Nucleus accumbens (tissue), 56 donors: ENCODE results near the gene NUAK1.

ENCODE experiments used
- DNase-seq, 56 donors: peaks; one replicate each; lab custom pipeline; 2025; lab: John Stamatoyannopoulos, UW

The NUAK1 gene

DNA sequence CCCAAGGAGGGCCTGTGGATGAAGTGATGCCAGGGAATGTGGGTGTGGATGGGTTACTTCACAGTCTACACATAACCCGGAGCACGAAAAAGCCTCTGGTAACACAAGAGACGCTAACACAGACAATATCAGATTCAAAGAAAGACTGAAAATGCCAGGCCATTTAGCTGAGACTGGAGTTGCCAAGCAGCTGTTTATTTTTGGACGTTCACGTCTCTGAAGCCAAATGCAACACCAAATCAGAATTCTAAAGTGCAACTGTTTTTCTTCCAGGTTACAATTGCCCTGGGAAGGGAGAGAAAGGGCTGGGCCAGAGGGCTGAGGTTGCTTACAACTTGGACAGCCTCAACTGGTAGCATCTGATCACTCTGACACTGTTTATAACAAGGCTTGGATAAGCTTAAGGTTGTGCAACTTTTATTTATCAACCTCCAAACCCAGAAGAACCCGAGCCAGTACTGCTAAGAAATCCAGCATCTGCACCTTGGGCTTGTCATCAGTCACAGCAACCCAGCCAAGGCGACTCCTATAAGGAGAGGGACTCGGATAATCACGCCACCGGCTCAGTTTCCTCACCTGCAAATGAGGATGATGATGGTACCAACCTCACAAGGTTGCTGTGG, 24.8 kb downstream of the NUAK1 start:
- peak in 2 of 56 donors; percentile 21 to 30 for DNase-seq

DNA sequence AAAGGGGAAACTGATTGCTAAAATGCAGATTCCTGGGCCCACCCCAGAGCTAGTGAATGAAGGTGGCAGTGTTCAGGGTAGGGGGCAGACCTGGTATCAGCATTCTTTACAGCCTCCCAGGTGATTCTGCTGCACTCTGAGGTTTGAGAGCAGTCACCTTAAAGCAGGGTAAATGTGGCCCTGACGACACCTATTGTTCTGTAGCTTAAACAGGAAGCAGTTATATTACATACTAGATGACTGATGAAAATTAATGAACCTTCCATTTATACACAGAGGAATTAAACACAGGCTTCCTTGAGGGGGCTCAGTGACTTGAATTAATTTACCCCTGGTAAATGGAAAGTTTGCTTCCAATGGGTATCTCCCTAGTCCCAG, 25.3 kb downstream of the NUAK1 start:
- DNase-seq = no peak

DNA sequence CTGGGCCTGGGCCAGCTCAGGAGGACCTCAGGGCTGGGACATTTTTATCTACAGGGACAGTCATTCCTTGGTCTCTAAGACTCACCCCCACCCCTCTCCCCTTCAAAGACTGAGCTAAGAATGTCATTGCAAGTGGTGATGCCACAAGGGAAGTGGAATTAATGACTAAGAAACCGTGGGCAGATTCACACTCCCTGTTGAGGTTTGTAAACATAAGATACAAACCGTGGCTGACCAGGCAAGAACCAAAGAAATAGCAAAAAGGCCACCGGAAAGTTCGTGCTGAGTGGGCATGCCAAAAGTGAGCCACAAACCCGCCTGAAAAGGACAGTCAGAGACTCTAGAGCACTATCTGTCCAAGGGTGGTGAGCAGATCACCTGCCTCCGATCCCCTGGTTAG, 25.7 kb downstream of the NUAK1 start:
- no peak for DNase-seq

DNA sequence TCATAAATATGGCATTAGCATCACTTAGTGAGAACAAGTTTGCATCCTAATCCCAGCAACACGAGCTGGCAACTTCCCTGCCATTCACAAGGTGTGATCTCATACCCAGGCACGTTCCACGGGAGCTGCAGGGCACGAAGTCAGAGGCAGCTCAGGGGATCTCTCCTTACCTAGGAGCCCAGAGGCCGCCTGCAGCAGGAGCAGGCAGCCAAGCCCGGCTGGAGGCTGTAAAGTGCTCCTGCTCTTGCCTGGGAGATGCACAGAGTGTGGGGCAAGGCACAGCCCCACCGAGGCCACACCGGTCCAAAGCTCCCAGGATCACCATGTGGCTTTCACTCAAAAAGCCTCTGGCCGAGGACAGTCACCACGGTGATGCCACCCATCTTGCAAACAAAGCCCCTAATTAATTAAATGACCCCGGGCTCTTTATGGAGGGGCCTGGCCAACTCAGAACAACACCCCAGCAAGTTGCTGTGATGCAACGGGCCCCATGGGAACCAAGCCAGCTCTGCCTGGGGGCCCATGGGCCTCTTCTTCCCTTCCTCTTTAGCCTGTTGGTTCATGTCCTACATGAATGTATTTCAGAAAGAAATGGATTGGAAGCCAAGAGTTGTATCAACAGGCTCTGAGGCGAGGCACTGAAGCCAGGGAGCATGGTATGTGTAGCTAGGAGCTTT, 26.5 kb downstream of the NUAK1 start:
- peak in 9 of 56 donors; percentile 7 to 68 (median 34) for DNase-seq

DNA sequence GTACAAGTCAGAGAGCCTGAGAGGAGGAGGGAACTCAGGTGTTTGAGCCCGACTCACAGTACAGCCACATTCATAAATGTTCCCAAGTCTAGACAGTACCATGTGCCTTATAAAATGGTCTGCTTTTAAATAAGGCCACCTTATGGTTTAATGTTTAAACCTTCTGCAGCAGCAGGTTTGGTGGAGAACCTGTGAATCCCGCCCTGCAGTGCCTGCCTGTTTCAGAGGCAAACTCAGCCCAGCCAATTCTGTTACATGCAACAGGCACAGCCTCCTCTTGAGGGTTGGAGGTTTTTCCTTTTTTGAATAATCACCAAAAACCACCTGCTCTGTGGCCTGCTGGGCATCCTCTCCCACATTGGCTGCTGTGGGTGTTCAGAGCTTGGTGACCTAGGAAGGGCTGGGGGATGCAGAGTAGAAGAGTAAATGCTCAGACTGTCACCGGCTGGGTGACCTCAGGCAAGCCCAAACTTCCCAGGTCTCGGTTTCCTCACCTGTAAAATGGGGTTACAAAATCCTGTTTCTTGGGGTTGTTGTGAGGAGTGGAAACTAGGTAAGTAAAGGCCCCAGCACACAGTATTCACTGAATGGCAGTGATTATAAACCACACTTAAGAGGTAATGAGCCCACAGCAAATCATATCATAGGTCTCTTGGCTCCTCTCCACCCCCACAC, 28.0 kb downstream of the NUAK1 start:
- no peak for DNase-seq

DNA sequence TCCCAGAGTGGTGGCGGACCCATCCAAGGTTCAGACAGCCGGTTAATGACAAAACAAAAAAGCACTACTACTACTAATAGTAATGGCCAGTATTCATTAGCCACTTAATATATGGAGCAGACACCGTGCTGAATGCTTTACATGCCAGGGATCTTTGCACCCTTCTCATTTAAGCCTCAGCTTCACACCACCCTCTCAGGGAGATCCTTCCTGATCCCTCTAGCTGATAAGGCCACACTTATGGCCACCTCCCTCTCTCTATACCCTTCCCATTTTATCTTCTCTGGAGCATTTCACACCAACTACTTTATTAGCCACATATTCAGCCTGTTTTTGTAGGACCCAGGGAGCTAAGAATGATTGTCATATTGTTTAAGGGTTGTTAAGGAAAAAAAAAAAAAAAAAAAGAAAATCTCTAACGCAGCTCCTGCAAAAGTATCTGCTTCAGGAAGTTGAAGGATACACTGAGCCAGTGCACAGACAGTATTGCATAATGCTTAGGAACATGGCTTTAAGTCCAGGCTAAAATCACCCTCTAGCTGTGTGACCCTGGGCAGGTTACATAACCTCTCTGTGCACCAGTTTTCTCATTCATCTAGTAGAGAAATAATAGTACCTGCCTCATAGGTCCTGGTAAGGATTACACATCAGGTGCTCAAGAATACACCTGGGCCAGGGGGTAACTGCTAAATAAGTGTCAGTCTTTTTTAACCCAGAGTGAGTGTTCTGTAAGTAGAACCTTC, 29.4 kb downstream of the NUAK1 start:
- DNase-seq = no peak

DNA sequence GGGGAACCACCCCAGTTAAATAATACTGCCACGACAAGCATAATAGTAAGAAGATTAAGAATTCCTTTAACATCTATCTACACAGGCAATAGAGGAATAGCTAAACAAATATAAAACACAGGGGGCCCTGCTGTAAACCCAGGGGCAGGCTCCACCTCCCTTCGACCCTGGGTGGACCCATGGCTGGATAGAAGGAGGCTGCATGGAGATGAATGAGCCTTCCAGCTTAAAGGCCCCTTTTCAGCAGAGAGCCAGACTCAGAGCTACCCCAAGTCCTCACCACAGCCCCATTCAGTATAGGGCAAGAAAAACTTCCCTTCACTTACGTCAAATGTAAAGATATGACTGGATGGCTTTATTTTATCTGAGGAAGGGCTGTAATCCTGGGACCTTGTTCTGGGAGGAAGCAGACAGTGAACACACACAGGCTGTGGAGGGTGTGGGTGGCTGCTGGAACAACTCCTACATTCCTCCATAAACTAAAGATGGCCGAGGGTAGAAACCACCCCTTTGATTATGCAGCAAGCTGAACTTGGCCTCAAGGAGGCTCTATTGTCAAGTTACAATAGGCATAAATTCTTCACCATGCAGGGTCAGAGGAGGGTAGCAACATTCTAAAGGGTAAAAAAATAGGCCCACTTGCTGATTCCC, 30.4 kb downstream of the NUAK1 start:
- DNase-seq = peak in 3 of 56 donors; percentile 15 to 52 (median 24)

DNA sequence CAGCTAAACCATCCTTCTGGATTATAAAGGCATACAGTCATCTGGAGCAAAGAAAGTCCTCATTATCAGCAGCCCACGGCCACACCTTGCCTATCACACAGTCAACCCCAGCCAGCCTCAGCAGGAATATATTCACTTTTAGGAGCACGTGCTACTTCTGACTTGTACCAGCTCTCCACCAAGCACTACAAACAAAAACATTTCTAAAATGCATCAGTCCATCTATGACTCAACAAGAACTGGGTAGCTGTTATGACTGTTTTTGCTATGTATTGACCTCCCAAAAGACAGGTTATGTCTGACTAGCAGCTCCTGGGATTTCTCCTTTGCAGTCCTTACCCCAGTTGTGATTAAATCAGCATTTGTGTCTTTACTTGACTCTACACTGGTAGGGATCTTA, 31.2 kb downstream of the NUAK1 start:
- DNase-seq = no peak

DNA sequence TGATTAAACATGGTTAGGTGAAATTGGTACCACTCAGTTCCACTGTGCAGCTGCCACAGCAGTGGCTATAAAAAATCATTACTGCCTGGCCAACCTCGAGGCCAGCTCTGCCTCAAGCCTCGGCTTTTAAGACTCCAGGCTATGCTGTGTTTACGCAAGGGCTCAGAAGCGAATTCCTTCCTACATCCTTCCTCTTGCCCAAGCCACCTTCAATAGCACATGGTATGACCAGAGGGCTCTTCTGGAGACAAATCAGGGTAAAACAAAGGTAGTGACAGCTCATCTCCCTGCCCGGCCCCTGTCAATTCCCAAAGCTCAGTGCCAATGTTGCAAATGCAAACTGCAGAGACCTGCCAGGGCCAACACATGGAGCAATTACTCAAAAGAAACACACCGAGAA, 31.9 kb downstream of the NUAK1 start:
- DNase-seq = peak in 3 of 56 donors; percentile 5 to 23 (median 18)

DNA sequence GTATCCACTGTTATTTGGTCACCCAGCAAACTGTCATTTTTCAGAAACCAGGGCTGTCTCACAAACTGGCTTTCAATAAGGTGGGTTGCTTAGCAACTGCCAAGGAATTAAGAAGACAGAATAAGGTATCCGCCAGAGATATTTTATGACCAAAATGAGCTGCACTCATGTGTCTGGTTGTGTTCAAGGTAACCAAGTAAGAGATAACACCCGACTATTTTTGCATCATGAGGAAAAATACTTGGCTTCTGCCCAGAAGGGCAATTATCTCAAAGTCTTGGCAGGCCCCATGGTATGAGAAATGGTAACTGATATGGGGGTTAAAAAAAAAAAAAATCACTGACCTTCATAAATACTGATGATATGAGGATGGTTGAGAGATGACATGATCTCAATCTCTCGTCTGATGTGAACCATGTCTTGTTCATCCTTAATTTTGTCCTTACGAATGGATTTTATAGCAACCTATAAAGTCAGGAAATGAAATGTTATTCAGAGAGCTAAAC, 32.6 kb downstream of the NUAK1 start:
- DNase-seq = peak in 1 of 56 donors; percentile 25

DNA sequence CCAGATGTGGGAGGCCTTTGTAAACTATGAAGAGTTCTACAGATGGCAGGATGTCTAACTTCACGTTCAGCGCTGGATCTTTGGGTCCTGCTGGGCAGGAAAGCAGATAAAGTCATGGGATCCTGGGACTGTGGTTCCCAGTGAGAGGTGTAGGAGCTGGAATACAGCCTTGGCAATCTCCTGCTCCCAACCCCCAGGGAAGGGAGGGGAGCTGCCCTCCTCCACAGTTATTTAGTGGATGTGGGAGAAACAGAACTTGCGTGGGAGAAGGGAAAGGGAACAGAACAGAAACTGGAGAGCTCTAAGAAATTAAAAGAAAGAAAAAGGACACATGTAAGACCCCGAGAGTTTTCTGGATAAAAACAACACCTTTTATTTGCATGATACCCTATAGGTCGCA, 37.0 kb downstream of the NUAK1 start:
- DNase-seq = peak in 16 of 56 donors; percentile 9 to 62 (median 28)

DNA sequence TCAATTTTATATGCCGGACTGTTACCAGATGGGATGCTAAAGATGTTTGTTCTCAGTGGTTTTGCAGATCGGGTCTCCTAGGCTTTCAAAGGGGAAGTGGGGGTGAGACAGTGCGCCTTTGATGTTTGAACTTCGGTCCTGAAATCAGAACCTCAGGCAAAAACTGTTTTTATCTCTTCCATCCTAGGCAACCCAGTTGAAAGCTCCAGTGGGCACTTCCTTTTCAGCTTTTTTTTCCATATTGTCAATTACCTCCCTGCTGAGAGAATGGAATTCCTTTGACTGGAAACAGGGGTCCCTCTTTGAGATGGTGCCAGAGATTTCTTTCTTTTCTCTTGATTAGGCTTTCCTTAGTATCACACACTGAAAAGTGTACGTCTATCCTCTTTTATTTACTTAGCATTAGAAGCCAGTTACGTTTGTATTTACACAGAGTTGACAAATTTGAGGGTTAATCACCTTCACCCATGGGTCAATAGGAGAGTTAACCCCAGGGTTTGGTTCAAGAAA, 40.0 kb downstream of the NUAK1 start:
- no peak for DNase-seq

DNA sequence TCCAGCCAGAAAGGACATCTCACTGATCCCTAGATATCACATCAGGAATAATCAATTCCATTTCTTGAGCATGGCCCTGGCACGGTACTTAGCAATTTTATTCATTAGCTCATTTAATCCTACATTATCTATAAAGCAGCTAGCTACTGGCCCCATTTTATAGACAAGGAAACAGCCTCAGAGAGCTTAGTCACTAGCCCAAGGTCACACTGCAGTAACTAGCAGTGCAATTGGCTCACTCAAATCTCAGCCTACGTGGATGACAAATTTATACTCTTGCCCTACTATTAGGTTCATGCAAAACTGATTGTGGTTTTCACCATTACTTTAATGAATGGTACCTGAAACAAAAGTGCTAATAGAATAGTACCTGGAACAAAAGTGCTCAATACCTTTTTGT, 41.7 kb downstream of the NUAK1 start:
- DNase-seq = no peak

DNA sequence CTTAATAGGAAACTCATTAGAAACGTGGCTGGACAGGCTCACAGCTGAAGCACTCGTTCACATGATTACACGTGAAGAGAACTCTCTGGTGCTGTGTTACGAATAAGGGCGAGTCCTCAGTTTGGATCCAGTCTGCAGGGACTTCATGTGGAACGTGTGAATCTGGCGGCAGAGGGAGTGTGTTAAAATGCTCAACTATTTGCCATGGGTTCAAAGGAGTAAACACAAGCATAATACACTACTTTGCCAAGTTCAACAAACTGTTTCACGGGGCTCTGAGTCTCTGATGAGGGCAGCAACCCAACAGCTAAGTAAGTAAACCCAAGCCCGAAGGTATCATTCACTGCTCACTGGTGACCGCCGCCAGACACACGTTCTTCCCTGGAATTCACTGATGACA, 42.4 kb downstream of the NUAK1 start:
- DNase-seq = no peak

DNA sequence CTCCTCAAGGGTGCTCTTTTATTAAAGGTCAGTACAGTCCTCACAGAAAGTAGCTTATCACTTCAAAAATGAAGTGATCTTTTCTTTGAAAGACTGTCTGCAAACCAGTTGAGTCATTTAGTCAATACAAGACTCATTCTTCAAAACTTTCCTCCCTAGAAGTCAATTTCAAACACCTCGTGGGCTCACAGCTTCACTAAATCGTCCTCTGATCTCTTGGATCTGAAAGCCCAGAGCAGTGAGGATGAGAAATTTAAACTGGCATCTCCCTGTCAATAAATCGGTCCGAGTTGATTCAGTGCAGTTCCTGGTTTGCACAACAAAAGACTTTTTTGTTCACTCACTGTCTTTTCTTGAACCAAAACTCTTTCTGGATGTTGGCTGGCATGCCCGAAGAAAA, 44.5 kb downstream of the NUAK1 start:
- peak in 7 of 56 donors; percentile 17 to 31 (median 28) for DNase-seq

DNA sequence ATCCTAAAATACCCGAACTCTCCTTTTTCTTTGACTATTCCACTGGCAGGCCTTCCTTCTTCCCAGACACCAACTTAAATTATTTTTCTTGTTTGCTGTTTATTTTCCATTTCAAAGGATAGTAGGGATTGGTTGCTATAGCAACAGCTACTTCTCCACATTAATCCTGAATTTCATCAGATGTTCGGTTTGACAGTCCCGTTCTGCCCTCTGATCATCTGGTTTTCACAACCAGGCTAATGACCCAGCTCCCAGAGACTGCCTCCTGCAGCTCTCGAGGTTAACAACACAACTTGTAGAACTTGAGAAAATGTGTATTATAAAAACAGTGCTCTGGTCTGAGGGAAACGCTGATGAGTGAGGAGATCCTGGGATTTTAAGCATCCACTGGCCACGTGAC, 45.5 kb downstream of the NUAK1 start:
- no peak for DNase-seq

DNA sequence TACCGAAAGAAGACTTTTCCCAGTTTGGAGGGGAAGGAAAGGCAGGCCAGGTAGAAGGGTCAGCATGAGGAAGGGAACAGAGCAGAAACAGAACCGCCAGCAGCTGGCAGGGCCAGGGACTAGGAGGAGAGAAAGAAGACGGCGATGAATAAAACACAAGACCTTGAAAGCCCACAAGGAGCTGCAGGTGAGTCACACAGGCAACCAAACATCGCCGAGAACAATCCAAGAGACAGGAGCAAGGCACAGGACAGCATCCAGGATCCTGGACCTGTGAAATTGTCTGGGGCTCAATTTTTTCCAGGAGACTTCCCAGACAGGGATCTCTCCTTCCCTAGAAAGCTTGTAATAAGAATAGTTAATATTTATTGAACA, 47.3 kb downstream of the NUAK1 start:
- no peak for DNase-seq

DNA sequence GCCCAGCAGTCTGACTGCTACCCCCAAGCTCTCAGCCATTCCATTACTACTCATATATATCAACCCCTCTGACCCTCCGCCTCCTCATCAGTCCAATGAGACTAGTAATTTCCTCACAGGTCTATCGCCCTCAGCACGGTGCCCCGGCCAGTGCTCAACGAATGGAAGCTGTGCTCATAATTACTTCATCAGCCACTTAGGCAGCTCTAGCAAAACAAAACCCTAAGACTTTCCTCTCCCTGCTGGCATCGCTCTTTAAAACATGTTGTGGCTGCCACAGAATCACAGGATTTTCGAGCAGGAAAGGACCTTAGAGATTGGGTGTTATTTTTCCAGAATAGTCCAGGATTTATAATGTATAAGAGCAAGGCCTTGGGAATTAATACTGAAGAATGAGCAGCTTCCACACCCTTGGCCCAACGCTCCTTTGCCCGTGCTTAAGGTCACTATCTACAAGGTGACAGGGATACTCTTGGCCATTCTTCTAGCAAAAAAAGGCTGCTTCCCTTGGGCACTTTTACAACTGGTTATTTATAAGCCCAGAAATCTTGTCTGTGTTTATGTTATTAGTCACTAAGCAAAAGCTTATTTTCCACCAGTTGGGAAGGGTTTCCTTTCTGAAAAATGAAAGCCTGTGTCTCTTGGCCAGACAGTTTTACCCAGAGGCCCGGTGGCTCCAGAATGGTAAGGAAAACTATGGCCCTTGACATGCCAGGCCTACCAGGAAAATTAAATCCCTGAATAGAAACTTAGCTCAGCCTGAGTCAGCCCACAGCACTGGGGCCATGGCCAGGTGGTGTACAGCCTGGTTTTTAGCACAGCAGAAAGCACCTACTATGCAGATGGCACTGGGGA, 47.9 kb downstream of the NUAK1 start:
- DNase-seq = no peak

DNA sequence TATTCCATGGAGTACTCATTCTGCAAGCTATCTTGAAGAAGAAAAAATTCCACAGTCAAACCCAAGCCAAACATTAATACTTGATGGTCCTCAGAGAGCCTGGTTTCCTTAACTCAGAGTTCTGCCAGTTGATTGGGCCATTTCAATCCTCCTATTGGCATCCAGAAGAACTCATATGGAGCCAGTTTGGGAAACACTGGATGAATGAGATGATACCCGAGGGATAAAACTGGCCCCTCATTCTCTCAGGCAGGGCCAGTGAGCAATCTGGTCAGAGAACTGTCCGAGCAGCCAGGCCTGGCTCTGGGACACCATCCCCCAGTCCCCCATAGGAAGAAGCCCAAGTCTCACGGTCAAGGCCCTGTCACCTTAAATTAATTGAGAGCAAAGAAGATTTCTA, 48.8 kb downstream of the NUAK1 start:
- no peak for DNase-seq
